ENCODE results near the gene ANO9.
"Not testable (repeated sequence)": the region's sequence is repeated elsewhere in the genome, so short reads cannot be mapped to it uniquely, and the experiment has no call there.

ANO9 gene

DNA sequence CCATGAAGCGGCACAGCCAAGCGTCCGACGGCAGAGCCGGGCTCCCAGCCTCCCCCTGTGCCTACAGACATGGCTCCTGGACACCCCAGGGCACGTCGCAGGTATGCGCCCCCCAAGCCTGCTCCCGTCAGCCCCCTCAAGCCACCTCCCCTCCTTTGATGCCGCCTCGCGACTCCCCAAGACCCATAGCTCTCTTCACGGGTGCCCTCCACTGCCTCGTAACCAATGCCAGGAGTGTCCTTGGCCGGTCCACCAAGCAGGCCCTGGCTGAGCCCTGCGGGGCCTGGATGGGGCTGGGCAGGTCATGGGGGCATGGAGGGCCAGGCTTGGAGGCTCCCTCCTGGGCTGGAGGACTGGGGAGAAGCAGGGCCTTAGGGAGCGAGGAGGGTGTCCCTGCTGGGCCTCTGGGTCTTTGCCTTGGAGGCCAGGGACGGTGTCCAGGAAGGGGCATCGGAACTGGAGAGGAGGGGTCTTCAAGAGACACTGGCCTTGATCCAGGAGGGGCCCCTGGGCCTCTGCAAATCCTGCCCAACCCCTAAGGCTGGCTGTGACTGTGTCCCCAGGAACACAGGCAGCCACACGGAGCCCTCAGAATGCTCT is 9.2 kb downstream of the ANO9 start:
- no peak for DNase-seq

DNA sequence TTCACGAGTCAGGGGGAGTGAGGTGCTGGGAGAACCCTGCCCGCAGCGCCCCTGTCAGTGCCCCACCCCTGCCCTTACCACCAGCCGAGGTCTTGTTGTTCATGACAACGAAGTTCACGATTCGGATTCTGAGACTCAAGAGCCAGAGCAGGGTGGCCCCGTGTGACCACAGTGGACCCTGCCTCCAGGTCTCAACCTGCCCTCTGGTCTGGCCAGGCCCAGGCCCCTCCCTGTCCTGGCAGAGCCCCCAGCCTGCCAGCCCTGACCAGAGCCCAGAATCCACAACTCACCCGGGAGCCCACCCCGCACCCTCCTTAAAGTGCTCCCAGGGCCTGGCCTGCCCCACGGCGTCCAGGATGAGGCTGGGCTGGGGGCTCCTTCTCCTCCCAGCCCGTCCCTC is 9.9 kb downstream of the ANO9 start:
- DNase-seq: no peak

DNA sequence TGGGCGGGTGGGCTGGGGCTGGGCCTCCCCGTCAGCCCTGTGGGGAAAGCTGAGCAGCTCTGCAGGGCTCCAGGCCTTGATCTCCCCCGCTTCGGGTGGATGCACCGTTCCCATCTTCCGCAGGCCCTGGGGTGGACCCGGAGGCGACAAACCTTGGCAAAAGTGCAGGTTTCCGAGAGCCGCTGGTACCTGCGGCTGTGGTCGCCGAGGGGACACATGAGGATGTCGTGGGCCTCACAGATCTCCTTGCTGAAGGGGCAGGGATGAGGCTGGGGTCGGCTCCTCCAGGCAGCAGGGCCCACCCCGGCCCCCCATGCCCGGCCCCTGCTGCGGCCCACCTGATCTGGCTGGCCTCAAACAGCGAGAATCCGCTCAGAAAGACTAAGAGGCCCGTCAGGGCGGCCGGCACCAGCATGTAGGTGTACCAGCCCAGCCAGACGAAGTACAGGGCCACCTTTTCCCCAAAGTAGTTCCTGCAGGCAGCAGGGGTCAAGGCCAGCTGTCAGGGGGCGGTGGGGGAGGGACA is 11.8 kb downstream of the ANO9 start:
- no peak for DNase-seq

DNA sequence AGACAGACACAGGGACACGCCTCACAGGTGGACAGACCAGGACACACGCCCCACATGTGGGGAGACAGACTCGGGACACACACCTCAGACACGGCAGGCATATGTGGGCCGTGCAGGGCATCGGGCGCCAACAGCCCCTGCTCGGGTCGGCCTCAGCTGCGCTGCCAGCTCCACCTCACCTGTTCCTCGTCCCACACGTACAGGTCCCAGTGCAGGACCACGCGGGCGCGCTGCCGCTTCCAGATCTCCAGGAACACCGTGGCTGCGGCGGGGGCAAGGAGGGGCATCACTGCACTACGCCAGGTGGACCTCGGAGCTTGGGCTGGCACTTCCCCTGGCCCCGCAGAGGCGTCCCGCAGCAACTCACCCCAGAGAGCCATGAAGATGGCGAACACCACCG is 12.4 kb downstream of the ANO9 start:
- DNase-seq: no peak

DNA sequence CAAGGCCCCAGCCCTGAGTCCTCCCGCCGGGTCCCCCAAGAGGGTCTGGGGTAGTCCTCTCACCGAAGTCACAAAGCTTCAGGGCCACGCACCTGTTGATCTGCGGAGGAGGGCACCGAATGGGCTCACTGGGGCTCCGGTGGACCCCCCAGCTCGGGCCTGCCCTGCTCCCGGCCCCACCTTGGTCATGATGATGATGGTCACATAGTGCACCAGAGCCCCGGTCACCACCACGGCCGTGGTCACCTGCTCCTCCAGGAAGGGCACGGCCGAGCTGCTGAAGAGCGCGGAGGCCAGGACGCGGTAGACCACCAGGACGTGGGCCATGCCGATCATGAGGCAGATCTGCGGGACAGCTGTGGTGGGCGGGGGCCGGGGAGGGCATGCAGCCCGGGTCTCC is 13.5 kb downstream of the ANO9 start:
- DNase-seq: no peak

DNA sequence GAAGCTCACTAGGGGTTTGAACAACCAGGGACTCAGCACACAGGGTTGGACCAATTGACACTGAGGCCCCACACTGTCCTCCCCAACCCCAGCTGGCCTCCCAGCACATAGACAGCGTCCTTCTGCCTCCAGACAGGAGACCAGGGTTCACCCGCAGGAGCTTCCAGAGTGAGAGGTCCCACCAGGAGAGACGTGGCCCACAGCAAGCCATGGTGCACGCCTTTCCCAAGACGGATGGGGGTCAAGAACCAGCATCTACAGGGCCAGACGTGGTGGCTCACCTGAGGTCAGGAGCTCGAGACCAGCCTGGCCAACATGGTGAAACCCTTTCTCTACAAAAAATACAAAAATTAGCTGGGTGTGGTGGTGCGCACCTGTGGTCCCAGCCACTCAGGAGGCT is 15.0 kb downstream of the ANO9 start:
- DNase-seq: no peak

DNA sequence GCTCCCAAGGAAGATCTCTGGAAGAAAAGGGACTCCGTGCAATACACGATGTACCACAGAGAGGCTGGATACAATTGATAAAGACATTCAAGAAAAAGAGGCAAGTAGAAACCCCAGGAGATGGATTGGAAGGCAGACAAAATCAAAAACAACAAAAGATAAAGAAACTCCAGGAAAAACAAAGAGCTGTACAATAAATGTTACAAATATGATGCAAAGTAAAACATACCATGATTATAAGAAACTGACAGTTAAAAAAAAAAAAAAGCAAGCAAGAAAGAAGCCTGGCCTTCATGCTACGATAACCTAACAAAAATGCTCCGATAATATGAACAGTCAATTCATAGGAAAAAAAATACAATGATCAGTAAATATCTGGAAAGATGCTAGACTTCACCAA is 16.5 kb downstream of the ANO9 start:
- no peak for DNase-seq

DNA sequence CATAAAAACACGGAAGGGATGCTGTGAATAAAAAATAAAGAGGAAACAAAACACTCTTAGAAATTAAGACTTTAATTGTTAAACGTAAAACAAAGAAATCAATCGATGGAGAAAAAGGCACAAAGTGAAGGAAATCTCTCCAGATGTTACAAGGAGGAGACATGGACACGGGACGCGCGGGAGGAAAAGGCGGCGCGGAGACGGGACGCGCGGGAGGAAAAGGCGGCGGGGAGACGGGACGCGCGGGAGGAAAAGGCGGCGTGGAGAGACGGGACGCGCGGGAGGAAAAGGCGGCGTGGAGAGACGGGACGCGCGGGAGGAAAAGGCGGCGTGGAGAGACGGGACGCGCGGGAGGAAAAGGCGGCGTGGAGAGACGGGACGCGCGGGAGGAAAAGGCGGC is 17.0 kb downstream of the ANO9 start:
- DNase-seq: not testable (repeated sequence)

DNA sequence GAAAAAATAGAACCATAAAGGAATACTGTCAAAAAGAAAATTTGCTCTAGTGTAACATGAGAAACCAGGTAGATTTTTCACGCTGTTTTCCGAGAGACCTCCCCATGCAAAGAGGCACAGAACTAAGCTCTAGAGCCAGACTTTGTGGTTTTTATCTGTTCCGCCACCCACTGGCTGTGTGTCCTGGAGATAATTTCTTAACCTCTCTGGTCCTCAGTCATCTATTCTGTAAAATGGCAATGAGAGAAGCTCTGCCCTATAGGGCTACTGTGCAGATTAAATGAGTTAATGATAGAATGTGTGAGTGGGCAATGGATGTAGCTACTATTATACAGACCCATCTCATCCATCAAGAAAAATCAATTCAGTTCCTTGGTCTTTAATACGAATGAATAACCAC is 17.6 kb downstream of the ANO9 start:
- no peak for DNase-seq

DNA sequence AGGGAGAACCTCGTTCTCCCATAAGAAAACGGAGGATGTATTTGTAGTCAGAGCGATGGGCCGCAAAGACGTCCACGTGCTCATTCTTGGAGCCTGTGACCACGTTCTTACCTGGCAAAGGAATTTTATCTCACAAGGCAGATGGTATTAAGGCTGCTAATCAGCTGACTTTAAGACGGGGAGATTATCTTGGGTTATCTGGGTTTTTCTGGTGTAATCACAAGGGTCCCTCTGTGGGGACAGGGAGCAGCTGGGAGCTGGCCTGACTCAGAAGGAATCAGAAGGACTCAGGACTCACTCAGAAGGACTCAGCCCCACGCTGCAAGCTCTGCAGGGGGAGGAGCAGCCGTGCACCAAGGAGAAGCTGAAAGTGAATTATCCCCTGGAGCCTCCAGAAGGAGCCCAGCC is 19.6 kb downstream of the ANO9 start:
- no peak for DNase-seq

DNA sequence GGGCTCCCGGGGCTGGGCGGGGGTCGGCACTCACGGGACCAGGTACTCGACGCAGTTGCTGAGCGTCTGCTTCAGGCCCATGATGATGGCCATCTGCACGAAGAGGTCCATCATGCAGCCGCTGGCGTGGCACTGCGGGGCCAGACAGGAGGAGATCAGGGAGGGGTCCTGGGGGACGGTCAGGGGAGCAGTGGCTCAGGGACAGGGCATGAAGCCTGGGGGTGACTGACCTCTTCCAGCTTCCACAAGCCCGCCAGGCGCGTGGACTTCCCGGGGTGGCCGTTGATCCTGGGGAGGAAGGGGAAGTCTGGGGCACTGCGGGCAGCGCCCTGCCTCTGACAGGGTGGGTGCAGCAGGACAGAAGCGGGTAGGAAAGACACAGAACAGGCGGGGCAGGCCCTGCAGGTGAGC is 20.9 kb downstream of the ANO9 start:
- no peak for DNase-seq

DNA sequence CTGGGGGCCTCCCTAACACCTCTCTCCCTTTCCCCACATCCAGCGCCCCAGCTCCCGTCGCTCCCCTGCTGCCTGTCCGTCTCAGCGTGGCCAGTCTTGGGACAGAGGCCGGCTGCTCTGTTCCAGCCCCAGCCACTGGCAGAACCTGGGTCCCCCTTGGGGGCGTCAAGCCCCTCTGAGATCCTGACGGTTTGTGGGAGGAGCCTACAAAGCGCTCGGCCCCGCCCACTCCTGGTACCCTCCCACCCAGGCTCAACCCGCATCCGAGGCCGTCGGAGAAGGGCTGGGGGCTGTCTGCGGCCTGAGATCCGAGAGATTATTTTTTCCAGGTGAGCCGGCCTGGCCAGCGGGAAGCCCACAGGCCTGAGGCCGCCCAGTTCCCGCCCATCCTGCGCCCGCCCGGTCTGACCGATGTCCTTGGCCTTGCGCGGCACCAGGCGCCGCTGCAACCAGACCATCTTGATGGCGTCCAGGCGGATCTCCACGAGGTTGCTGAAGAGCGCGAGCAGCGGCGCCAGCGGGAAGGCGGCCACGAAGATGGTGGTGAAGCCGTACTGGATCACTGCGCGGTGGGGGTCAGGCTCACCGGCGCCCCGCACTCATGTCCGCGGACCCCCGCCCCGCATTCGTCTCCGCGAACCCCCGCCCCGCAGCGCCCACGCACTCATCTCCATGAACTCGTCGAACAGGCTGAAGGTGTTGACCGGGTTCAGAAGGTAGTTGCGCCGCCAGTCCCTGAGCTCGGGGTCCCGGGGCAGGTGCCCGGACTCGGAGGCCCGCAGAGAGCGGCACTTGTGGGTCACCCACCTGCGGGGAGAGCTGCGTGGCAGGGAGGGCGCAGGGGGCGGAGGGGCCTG is 21.5 kb downstream of the ANO9 start:
- DNase-seq: no peak

DNA sequence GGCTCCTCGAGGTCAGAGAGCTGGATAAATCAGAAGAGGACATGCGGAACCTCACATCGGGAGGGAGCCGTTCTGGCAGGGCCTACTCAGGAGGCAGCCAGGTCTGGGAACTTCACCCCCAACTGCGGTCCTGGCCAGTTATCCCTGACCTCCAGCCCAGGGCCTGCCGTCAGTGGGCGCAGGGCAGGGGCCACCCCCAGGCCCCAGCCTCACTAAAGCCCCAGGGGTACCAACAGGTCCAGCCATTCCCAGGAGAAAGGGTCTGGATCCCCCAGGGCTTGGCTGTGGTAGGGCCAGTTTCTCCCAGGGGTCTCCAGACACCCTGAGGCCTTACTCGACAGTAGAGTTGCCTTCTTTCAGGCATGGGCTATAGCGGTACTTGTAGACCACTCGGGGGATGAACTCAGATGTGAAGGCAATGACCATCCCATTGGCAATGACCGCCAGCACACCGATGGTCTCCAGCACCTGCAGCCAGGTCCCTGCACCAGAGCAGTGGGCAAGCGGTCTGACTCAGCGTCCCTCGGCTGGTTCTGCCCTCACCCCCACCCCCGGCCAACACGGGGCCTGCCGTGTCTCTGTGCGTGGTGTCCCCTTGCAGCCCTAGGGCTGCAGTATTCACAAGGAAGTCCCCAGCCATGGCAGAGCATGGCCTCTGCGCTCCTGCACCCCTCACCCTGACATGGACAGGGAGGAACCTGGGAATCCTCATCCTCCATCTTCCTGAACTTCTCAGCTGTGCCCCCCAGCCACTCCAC is 22.4 kb downstream of the ANO9 start:
- no peak for DNase-seq

DNA sequence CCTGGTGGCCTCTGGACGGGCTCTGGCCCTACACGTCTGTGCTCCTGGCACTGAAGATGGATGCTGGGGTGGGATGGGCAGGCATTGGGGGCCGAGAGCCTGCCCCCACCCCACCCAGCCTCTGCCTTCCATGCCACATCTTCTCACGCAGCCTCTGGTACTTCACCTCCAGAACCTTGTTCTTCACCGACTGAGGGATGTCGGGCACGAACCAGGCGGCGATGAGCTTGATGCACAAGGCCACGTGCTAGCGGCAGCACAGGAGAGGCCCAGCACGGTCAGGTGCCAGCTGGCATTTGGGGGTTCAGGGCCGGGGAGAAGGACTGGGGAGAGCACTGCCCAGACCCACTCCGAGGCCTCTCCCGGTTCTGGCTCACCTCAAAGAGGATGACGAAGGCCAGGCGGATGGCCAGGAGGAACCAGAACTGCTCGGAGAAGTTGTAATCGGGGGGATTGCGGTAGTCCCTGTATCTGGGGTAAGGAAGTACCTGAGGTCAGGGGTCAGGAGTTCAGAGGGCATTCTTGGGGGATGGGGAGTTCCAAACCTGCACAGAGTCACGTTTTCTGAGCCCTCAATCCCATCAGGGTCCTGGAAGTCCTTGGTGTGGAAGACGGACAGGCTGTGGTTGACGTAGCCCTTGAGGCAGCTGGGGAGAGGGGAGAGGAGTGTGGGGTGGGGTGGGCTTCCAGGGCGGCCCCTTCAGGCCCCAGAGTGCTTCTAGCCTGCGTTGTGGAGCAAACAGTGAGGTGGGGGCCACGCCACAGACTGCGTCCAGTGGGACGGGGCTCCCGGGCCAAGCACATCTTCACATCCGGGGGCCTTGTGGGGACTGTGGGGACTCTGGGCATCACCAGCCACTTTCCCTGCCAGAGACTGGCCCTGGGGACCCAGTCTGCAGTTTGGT is 23.2 kb downstream of the ANO9 start:
- no peak for DNase-seq

DNA sequence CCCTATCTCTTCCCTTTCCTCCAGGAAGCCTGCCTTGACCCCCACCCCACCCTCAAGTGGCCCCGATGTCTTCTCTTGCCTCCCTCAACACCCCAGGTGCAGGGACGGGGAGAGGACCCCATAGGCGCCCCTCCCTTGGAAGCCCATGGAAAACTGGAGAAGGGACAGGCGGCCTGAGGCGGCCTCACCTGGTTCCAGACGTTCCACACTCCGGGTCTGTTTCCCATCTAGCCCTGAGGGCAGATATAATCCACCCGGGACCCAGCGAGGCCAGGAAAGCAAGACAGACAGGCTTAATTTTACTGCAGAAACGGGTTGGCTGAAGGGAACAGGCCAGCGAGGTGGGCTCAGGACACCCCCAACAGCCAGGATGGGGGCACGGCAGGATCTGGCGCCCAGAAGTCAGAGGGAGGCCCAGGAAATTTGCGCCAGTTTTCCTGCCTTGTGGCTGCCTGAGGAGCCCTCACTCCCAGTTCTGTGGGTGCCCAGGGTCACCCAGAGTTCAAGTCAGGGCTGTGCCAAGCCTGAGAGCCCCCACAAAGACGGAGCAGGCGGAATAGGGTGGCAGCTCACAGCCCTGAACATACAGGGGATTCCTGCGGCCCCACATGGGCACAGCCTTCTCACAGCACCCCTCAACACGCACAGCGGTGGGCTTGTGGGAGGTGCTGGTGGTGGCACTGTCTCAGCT is 24.0 kb downstream of the ANO9 start:
- DNase-seq: no peak

DNA sequence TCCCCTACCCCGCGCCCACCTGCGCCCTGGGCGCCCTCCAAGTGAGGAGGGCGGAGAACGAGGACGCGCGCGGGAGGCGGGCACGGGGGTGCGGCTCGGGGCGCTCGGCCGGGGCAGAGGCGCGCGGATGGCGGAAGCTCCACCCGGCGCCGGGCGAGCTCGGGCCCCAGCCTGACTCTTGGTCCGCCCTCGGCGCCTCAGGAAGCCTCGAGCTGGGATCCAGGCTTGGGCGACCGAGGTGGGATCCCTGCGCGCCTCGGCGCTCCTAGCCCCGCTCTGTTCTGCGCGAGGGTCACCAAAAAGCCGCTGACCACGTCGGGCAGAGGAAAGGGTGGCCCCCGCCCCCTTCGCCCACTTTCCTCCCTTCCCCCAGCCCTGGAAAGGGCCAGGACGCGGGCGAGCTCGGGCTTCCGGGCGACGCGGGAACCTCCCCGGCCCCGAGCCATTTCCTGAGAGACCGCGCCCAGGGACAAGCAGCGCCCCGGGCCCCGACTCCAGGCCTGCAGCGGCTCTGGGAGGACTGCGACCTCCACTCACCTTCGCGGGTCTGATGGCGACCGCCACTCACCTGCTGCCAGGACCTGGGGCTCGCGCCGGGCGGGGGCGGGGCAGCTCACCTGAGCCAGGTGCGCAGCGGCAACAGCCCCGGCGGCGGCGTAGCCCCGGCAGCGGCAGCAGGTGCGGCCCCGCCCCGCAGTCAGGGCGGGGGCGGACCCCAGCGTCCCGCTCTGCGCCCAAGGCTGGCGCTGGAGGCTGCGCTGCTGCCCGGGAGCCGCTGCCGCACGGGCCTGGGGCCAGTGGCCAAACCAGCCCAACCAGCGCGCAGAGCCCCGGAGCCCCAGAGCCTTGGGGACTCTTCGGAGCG is 24.8 kb downstream of the ANO9 start:
- DNase-seq: peak; percentile 55

DNA sequence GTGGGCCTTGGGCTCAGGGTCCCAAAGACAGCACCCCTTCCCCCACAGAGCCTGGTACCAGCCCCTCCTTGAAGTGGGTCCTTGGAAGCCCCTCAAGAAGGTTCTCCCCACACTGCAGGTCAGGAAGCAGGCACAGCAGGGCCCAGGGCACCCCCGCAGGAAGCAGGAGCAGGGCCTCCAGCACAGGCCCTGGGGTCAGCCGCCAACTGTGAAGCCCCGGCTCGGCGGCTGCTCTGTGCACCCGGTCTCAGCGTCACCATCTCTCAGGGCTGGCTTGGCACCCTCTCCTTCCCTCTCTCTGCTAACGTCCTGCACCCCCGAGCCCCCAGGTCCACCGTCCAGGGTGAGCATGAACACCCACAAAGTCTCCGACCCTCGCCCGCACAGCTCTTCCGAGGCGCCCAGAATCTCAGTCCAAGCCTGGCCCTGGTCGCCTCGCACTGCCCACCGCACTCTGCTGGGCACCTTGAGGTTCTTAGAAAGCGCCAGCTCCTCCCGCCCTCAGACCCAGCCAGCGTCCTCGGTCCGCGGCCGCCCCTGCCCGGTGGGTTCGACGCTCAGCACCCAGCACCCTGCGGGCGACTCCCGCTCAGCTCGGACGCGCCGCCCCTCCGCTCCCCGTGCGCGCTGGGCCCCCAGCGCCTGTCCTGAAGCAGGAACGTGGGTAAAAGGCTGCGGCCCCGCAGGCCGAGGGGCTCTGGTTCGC is 25.6 kb downstream of the ANO9 start:
- no peak for DNase-seq

DNA sequence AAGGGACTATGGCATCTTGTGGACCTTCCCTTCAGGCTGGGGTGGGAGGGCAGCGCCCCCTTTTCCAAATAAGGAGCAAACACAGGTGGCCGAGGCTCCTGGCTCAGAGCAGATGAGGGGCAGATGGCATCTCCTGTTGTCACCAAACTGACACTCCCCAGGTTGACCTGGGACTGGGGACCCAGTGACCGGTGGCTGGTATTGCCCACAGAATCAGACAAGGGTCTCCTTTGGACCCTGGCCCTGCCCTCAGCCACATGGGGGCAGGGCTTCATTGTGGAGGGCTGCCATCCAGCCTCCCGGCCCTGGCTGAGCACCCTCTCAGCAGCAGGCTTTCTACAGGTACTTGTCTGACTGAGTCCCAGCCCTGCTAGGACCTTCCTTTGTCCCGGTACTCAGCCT is 26.2 kb downstream of the ANO9 start:
- no peak for DNase-seq

DNA sequence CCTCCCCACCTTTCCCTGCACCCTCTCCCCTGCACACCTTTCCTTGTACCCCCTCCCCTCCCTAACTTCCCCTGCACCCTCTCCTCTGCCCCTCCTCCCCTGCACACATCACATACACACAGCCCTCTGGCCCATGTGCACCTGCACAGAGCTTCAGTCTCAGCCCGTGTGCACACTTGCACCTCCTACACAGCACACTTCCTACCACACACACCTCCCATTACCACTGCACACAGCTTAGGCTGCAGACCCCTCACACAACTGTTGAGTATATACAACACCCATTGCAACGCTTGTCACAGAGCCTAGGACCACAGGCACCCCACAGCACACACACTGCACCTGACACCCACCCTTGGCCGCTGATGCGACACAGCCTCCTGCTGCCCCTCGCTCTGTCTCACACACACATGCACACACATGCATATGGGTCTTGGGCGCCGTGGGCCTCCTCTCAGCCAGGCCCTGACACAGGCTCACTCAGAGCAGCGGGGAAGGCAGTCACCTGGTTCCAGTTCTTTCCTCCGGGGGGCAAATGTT is 27.4 kb downstream of the ANO9 start:
- DNase-seq: no peak

Data from NCI-H2029 (cell line).